Measurements from ENCODE around the gene ATP2B2. TPM values are rescaled to one million over a fixed set of nuclear protein-coding genes. Genes with fewer than 3 reads are reported as not detected.

The ATP2B2 gene
- total RNA-seq, 2 experiments from 2014 or later, result 0.06 TPM; not detected in 1

- Histone ChIP-seq H3K4me1 (ENCODE audit: insufficient read depth, low read length, poor library complexity, severe bottlenecking) (peaks cover 18% of the 10 kb centered on the region), H3K27ac (ENCODE audit: low read depth, low read length, poor library complexity, severe bottlenecking) (no peak overlapping the region), H3K9me3 (ENCODE audit: low read length) (no peaks in the 10 kb centered on the region), H3K79me2 (ENCODE audit: insufficient read depth, low read depth, low read length) (no peaks in the 10 kb centered on the region), H4K20me1 (ENCODE audit: insufficient read depth, low read length) (no peaks in the 10 kb centered on the region), H3K4me3 (ENCODE audit: low read depth, low read length, poor library complexity, severe bottlenecking) (no peak overlapping the region), H2AFZ (ENCODE audit: low read length) (no peak overlapping the region), H3K36me3 (ENCODE audit: insufficient read depth, low read length) (peaks cover 9% of the 10 kb centered on the region; the same call in 1 of the 2 replicates), H3K4me2 (ENCODE audit: low read length) (no peak overlapping the region), H3K9me2 (ENCODE audit: insufficient read depth, low read length) (no peaks in the 10 kb centered on the region)
- TF ChIP-seq EZH2phosphoT487 (IDR thresholded peaks at IDR 0.05; ENCODE audit: borderline replicate concordance, low read depth, low read length) (no peak), CTCF (conservative IDR thresholded peaks at IDR 0.05; ENCODE audit: low read length) (no peak)
- no peak for DNase-seq (ENCODE audit: low spot score)
- ChIA-PET CTCF (ENCODE audit: unreplicated experiment) (interaction anchor here (0.9 kb wide), 1 partner anchor 10 kb away, joined by 3 read pairs; no protein-coding TSS in a partner anchor), POLR2A (interaction anchor here (0.5 to 1.1 kb wide), 3 partner anchors 8 to 125 kb away, joined by 3 to 4 read pairs (median 4); no protein-coding TSS in a partner anchor)
- BruUV-seq (replicated peaks), result no TSS peak
- intact Hi-C loops (cut with micrococcal nuclease; ENCODE audit: unreplicated experiment), result no loop called here
Observed at GRCh38 chr3:10367506-10367905, 137.9 kb downstream of the ATP2B2 start.

- peaks cover 27% of the 10 kb centered on the region for H3K4me1 ChIP-seq (ENCODE audit: insufficient read depth, low read length, poor library complexity, severe bottlenecking)
- intact Hi-C loops (cut with micrococcal nuclease; ENCODE audit: unreplicated experiment), result no loop called here
- no peak overlapping the region for H3K4me2 ChIP-seq (ENCODE audit: low read length)
- BruUV-seq (replicated peaks), result no TSS peak
- peaks cover 9% of the 10 kb centered on the region; the same call in 1 of the 2 replicates for H3K36me3 ChIP-seq (ENCODE audit: insufficient read depth, low read length)
- no peak overlapping the region for H3K27ac ChIP-seq (ENCODE audit: low read depth, low read length, poor library complexity, severe bottlenecking)
- ChIA-PET CTCF (ENCODE audit: unreplicated experiment) (interaction anchor here (0.9 kb wide), 1 partner anchor 9 kb away, joined by 3 read pairs; no protein-coding TSS in a partner anchor), POLR2A (interaction anchor here (0.5 to 1.1 kb wide), 3 partner anchors 42 to 237 kb away, joined by 3 to 4 read pairs (median 4); no protein-coding TSS in a partner anchor)
- no peak overlapping the region for H3K4me3 ChIP-seq (ENCODE audit: low read depth, low read length, poor library complexity, severe bottlenecking)
- DNase-seq (ENCODE audit: low spot score), result no peak
- H4K20me1 ChIP-seq (ENCODE audit: insufficient read depth, low read length), result no peaks in the 10 kb centered on the region
- TF ChIP-seq CTCF (conservative IDR thresholded peaks at IDR 0.05; ENCODE audit: low read length) (no peak), EZH2phosphoT487 (IDR thresholded peaks at IDR 0.05; ENCODE audit: borderline replicate concordance, low read depth, low read length) (no peak)
- H3K9me3 ChIP-seq (ENCODE audit: low read length), result no peaks in the 10 kb centered on the region
- H2AFZ ChIP-seq (ENCODE audit: low read length), result no peak overlapping the region
- no peaks in the 10 kb centered on the region for H3K9me2 ChIP-seq (ENCODE audit: insufficient read depth, low read length)
- no peaks in the 10 kb centered on the region for H3K79me2 ChIP-seq (ENCODE audit: insufficient read depth, low read depth, low read length)
Observed at GRCh38 chr3:10366651-10367101, 138.7 kb downstream of the ATP2B2 start.

GRCh38 chr3:10365791-10366190, 139.6 kb downstream of the ATP2B2 start:
- intact Hi-C loops (cut with micrococcal nuclease; ENCODE audit: unreplicated experiment), result no loop called here
- CTCF ChIA-PET (ENCODE audit: unreplicated experiment), result no interaction called here
- DNase-seq (ENCODE audit: low spot score), result no peak

More at GRCh38 chr3:10365791-10366190, 139.6 kb downstream of the ATP2B2 start:
- Histone ChIP-seq H3K36me3 (ENCODE audit: insufficient read depth, low read length) (no peaks in the 10 kb centered on the region; the same call in 1 of the 2 replicates), H3K27ac (ENCODE audit: low read depth, low read length, poor library complexity, severe bottlenecking) (no peak overlapping the region), H3K9me3 (ENCODE audit: low read length) (peaks cover 1% of the 10 kb centered on the region; the same call in 1 of the 2 replicates), H3K4me3 (ENCODE audit: low read depth, low read length, poor library complexity, severe bottlenecking) (no peak overlapping the region), H3K79me2 (ENCODE audit: insufficient read depth, low read depth, low read length) (no peaks in the 10 kb centered on the region), H3K9me2 (ENCODE audit: insufficient read depth, low read length) (no peaks in the 10 kb centered on the region), H3K4me2 (ENCODE audit: low read length) (no peak overlapping the region), H4K20me1 (ENCODE audit: insufficient read depth, low read length) (no peaks in the 10 kb centered on the region), H3K4me1 (ENCODE audit: insufficient read depth, low read length, poor library complexity, severe bottlenecking) (peaks cover 35% of the 10 kb centered on the region), H2AFZ (ENCODE audit: low read length) (no peak overlapping the region)
- POLR2A ChIA-PET, result no interaction called here
- no TSS peak for BruUV-seq (replicated peaks)
- no peak for TF ChIP-seq EZH2phosphoT487 (IDR thresholded peaks at IDR 0.05; ENCODE audit: borderline replicate concordance, low read depth, low read length)
